HUES64 (cell line): ENCODE data around the gene SMARCE1.

ENCODE experiments used
- H3K27ac ChIP-seq: 2 replicates; pipeline ENCODE4 v1.7.0; 2013; ENCODE audit warnings: low read depth, low read length, inconsistent platforms
- H3K27me3 ChIP-seq: 2 replicates; pipeline ENCODE4 v1.6.1; 2013; ENCODE audit warnings: mild to moderate bottlenecking, low read length; ENCODE audit not compliant: insufficient read depth
- H3K36me3 ChIP-seq: 2 replicates; pipeline ENCODE4 v1.6.1; 2013; ENCODE audit warnings: mild to moderate bottlenecking, low read length; ENCODE audit not compliant: insufficient read depth
- H3K4me1 ChIP-seq: 2 replicates; pipeline ENCODE4 v1.6.1; 2013; ENCODE audit warnings: mild to moderate bottlenecking, low read length, moderate library complexity; ENCODE audit not compliant: insufficient read depth
- H3K4me3 ChIP-seq: 2 replicates; pipeline ENCODE4 v1.5.1; 2013; ENCODE audit warnings: mild to moderate bottlenecking, low read length, moderate library complexity
- H3K9ac ChIP-seq: 2 replicates; pipeline ENCODE4 v1.6.1; 2013; ENCODE audit warnings: mild to moderate bottlenecking, low read depth, low read length
- H3K9me3 ChIP-seq: 2 replicates; pipeline ENCODE4 v1.6.1; 2013; ENCODE audit warnings: low read depth, low read length; ENCODE audit not compliant: insufficient read depth
- WGBS: fragments of 150-250, 120-280 bp; methylation state at CpG from one replicate; pipeline ENCODE4 v1.1.7; 2013; ENCODE audit warnings: missing lambda C conversion rate; 5-methylcytosine and 5-hydroxymethylcytosine counted together

The SMARCE1 gene

GRCh38 chr17:40607641-40608040 lies 40.0 kb downstream of the SMARCE1 start:
- Histone ChIP-seq H3K4me3 (no peak overlapping the region), H3K4me1 (peaks cover 4% of the 10 kb centered on the region), H3K9me3 (no peaks in the 10 kb centered on the region), H3K27me3 (no peaks in the 10 kb centered on the region), H3K36me3 (no peaks in the 10 kb centered on the region), H3K27ac (no peak overlapping the region), H3K9ac (no peak overlapping the region)
- 80% methylated on average over 5 of the region's 5 CpGs for WGBS

- Histone ChIP-seq H3K27me3 (no peaks in the 10 kb centered on the region), H3K4me1 (peaks cover 4% of the 10 kb centered on the region), H3K9ac (no peak overlapping the region), H3K36me3 (no peaks in the 10 kb centered on the region), H3K9me3 (no peaks in the 10 kb centered on the region), H3K4me3 (no peak overlapping the region), H3K27ac (no peak overlapping the region)
- WGBS, result 81% methylated on average over 8 of the region's 10 CpGs
These were observed 40.9 kb downstream of the SMARCE1 start for GRCh38 chr17:40606548-40607353.

DNA sequence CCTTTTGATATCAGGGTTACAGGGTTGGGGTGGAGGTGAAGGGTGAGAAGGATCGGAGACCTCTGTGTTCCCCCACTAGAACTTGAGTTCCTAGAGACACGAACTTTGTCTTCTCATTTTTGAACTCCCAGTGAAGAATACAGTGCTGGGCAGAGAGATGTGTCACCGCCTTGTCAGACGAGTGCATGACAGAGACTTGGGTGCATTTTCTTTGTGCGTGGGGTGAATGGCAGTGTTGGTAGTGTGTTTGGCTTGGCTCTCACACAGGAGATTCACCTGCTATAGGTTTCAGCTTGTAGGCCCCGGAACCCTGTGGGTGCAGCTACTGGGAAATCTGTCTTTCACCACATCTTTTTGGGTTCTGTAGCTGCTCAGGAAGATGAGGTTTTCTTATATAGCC lies 42.3 kb downstream of the SMARCE1 start:
- Histone ChIP-seq H3K9me3 (no peaks in the 10 kb centered on the region), H3K36me3 (no peaks in the 10 kb centered on the region)

GRCh38 chr17:40604327-40605080 lies 43.1 kb downstream of the SMARCE1 start:
- 93% methylated on average over 8 of the region's 8 CpGs for WGBS
- Histone ChIP-seq H3K27me3 (no peaks in the 10 kb centered on the region), H3K9ac (no peak overlapping the region), H3K27ac (no peak overlapping the region), H3K36me3 (no peaks in the 10 kb centered on the region), H3K9me3 (no peaks in the 10 kb centered on the region), H3K4me3 (no peak overlapping the region), H3K4me1 (peaks cover 4% of the 10 kb centered on the region)

More for the DNA sequence above, 42.3 kb downstream of the SMARCE1 start:
- no peak overlapping the region for H3K4me3 ChIP-seq
- H3K27me3 ChIP-seq, result no peaks in the 10 kb centered on the region
- H3K9ac ChIP-seq, result no peak overlapping the region
- H3K4me1 ChIP-seq, result peaks cover 4% of the 10 kb centered on the region
- no peak overlapping the region for H3K27ac ChIP-seq
- 93% methylated on average over 6 of the region's 6 CpGs for WGBS

- 92% methylated on average over 22 of the region's 22 CpGs for WGBS
- no peak overlapping the region for H3K27ac ChIP-seq
- no peaks in the 10 kb centered on the region for H3K36me3 ChIP-seq
- no peaks in the 10 kb centered on the region for H3K27me3 ChIP-seq
- no peak overlapping the region for H3K9ac ChIP-seq
- H3K4me3 ChIP-seq, result no peak overlapping the region
- peaks cover 4% of the 10 kb centered on the region for H3K4me1 ChIP-seq
- H3K9me3 ChIP-seq, result no peaks in the 10 kb centered on the region
These were observed 44.9 kb downstream of the SMARCE1 start for GRCh38 chr17:40602445-40603443.

DNA sequence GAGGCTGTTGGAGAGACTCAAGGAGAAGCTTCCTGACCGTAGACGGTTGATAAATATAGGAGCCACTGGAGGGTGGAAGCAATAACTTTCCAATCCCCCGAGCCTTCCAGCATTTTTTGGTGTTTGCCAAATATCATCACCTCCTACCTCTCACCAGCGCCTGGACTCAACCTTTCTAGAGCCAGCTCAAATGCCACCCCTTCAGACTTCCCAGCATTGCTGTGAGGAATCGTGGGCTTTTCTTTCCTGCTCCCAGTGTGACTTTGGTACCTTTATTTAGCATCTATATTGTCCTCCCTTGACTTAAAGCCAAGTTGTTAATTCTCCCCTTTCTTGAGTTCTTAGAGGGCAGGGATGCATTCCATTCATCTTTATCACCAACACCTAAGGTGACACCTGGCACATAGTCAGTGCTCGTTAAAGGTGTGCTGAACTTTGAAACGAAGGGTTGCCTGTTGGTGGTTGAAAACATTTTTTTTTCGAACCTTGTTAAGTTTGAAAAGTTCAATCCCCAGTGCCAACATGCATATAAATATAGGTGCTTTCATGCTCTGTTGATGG lies 47.1 kb downstream of the SMARCE1 start:
- WGBS, result 89% methylated on average over 7 of the region's 8 CpGs
- no peak overlapping the region for H3K9ac ChIP-seq
- no peaks in the 10 kb centered on the region for H3K27me3 ChIP-seq
- no peaks in the 10 kb centered on the region for H3K9me3 ChIP-seq
- H3K36me3 ChIP-seq, result no peaks in the 10 kb centered on the region
- no peaks in the 10 kb centered on the region for H3K4me1 ChIP-seq
- no peak overlapping the region for H3K4me3 ChIP-seq
- H3K27ac ChIP-seq, result no peak overlapping the region

DNA sequence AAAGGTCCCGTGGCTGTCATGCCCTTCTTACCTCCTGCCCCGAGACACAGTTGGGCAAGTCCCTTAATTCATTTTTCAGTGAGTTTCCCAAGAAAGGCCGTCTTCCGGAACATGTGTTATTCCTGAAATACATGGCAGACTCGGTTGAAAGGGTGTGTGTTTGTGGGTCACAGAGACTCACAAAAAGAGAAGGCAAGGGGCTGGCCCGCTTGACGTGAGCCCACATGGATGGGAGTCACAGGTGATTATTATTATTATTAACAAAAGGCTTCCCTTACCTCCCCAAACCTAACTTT lies 48.2 kb downstream of the SMARCE1 start:
- Histone ChIP-seq H3K4me1 (no peaks in the 10 kb centered on the region), H3K27me3 (no peaks in the 10 kb centered on the region), H3K9me3 (no peaks in the 10 kb centered on the region), H3K36me3 (no peaks in the 10 kb centered on the region), H3K9ac (no peak overlapping the region), H3K4me3 (no peak overlapping the region), H3K27ac (no peak overlapping the region)
- whole genome bisulfite sequencing, result 87% methylated on average over 5 of the region's 7 CpGs

DNA sequence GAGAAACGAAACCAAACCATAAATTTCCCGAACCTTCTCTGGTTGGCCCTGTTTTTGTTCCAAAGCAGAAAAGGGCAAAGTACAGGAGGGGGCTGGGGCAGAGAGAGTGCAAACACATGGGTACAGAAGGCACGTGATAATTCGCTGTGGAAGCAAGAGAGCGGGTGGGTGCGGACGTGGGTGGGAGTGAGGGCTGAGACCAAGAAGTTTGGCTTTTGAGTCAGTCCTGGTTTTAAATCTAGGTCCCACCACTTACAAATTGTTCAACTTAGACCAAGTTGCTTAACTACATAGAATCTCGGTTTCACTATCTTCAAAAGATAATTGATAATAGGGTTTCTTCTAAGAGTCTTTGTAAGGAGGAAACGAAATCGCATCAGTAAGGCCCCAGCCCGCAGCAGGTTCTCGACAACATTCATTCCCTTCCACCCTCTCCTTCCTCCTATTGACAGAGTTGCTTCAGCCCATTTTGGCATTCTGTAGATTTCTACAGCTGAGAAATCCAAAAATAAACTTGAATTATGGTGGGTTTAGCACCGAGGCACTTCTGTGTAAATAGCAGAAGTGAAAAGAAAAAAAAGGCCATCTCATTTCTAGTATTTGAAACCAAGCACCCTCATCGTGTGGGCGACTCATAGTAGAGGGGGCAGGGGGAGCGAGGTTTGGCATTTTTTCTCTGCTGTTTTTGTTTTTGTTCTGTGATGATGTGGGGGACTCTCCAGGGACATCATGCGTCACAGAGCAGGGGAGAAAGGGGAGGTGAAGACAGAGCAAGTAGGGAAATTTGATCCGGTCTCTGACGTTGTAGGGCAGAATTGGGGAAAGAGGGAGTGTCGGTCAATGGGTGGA lies 48.8 kb downstream of the SMARCE1 start:
- H3K4me3 ChIP-seq, result no peak overlapping the region
- no peak overlapping the region for H3K9ac ChIP-seq
- WGBS, result 88% methylated on average over 17 of the region's 20 CpGs
- no peaks in the 10 kb centered on the region for H3K9me3 ChIP-seq
- no peak overlapping the region for H3K27ac ChIP-seq
- no peaks in the 10 kb centered on the region for H3K36me3 ChIP-seq
- no peaks in the 10 kb centered on the region for H3K27me3 ChIP-seq
- H3K4me1 ChIP-seq, result no peaks in the 10 kb centered on the region

GRCh38 chr17:40598301-40598618 lies 49.4 kb downstream of the SMARCE1 start:
- Histone ChIP-seq H3K4me1 (no peaks in the 10 kb centered on the region), H3K9me3 (no peaks in the 10 kb centered on the region), H3K36me3 (no peaks in the 10 kb centered on the region), H3K9ac (no peak overlapping the region), H3K27ac (no peak overlapping the region), H3K27me3 (no peaks in the 10 kb centered on the region), H3K4me3 (no peak overlapping the region)
- WGBS, result 79% methylated on average over 5 of the region's 5 CpGs

- H3K4me1 ChIP-seq, result no peaks in the 10 kb centered on the region
- no peaks in the 10 kb centered on the region for H3K36me3 ChIP-seq
- H3K9ac ChIP-seq, result no peak overlapping the region
- H3K4me3 ChIP-seq, result no peak overlapping the region
- H3K9me3 ChIP-seq, result no peaks in the 10 kb centered on the region
- H3K27ac ChIP-seq, result no peak overlapping the region
- WGBS, result 94% methylated on average over 9 of the region's 9 CpGs
- no peaks in the 10 kb centered on the region for H3K27me3 ChIP-seq
These were observed 49.9 kb downstream of the SMARCE1 start for GRCh38 chr17:40597556-40598300.
